NCI-H510A (cell line): ENCODE results near the gene DYNC2I2.
A peak's percentile ranks its signal among the peaks of the same experiment; 100 is the strongest.
"Not testable (repeated sequence)": the region's sequence is repeated elsewhere in the genome, so short reads cannot be mapped to it uniquely, and the experiment has no call there.

Source experiments
- DNase-seq: peaks from one replicate; lab custom pipeline; 2025; lab: John Stamatoyannopoulos, UW

Gene DYNC2I2

DNA sequence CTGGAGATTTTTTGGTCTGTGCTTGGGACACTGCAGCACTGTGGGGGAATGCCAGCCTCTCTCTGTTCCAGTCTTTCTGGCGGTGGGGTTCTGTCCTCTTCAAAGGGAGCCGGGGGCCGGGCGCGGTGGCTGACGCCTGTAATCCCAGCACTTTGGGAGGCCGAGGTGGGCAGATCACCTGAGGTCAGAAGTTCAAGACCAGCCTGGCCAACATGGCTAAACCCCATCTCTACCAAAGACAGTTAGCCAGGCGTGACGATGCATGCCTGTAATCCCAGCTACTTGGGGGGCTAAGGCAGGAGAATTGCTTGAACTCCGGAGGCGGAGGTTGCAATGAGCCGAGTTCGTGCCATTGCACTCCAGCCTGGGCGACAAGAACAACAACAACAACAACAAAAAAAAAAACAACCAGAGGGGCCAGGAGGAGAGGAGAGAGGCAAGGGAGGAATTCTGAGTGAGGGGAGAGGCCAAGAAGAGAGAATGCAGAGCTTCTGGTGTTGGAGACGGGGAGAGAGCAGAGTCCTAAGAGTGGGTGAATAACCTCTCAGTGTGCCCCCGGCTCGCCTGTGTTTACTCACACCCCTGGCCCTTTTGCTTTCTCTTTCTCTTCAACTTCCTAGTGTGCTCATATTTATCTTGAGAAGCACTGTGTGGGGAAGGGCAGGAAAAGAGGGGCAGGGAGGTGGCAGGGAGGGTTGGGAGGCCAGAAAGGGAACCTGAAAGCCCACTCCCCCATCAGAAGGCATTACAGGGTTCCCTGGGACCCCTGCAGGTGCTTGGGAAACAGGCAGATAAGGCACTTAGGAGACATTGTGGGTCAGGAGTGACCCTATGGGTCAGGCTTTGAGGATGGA lies 29.2 kb upstream of the DYNC2I2 start:
- DNase-seq: no peak

GRCh38 chr9:128684325-128685199 lies 27.9 kb upstream of the DYNC2I2 start:
- peak; percentile 74 for DNase-seq

- DNase-seq: no peak
Observed at GRCh38 chr9:128684065-128684324, 27.3 kb upstream of the DYNC2I2 start.

GRCh38 chr9:128683340-128684064 lies 26.9 kb upstream of the DYNC2I2 start:
- DNase-seq: no peak

GRCh38 chr9:128677794-128678193 lies 21.1 kb upstream of the DYNC2I2 start:
- no peak for DNase-seq

- no peak for DNase-seq
Observed at GRCh38 chr9:128675382-128675781, 18.7 kb upstream of the DYNC2I2 start.

- no peak for DNase-seq
Observed at GRCh38 chr9:128669786-128670185, 13.1 kb upstream of the DYNC2I2 start.

GRCh38 chr9:128666481-128666941 lies 9.9 kb upstream of the DYNC2I2 start:
- DNase-seq: not testable (repeated sequence)

DNA sequence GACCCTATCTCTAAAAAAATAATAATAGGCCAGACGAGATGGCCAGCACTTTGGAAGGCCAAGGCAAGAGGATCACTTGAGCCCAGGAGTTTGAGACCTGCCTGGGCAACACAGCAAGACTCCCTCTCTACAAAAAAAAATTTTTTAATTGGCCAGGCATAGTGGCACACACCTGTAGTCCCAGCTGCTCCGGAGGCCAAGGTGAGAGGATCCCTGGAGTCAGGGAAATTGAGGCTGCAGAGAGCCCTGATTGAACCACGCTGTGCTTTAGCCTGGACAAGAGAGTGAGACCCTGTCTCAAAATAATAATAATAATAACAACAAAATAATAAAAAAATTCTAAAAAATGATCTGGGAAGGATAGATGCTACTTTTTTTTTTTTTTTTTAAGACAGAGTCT lies 1.1 kb upstream of the DYNC2I2 start:
- no peak for DNase-seq

DNA sequence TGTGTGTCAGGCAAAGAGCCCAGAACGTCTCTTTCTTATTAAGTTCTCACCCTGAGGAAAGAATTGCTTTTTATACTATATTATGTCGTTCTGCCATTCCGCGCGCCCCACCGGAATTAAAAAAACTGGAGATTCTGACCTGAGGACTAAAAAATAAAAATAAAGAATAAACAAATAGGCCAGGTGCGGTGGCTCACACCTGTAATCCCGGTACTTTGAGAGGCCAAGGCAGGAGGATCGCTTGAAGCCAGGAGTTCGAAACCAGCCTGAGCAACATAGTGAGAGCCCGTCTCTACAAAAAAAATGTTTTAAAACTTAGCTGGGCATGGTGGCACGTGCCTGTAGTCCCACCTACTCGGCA lies 677 bp upstream of the DYNC2I2 start:
- DNase-seq: no peak

DNA sequence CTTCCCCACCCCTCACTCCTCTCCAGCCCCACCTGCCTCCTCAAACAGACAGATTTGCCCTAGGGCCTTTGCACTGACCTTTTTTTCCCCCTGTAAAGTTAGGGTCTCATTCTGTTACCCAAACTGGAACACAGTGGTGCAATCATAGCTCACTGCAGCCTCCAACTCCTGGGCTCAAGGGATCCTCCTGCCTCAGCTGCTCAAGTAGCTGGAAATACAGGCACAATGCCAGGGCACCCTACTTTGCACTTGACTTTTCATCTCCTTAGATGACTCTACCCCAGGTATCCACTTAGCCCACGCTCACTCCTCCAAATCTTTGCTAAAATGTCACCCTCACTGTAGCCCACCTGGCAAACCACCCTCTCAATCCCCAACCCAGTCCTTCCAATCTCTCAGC lies 2.2 kb downstream of the DYNC2I2 start:
- DNase-seq: no peak

DNA sequence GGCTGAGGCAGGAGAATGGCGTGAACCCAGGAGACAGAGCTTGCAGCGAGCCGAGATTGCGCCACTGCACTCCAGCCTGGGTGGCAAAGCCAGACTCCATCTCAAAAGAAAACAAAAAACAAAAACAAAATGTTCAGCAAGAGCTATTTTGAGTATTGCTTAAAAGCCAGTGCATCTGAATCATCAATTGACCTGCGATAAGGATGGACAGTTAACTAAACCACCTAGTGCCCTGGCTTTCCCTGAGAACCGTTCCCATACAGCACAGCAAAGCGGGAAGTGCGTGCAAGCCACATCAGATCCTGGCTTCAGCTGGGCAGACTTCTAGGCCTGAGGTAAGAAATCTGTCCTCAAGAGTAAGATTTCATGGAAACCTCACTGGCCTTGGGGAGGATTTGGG lies 2.7 kb downstream of the DYNC2I2 start:
- no peak for DNase-seq

GRCh38 chr9:128651798-128652197 lies 4.8 kb downstream of the DYNC2I2 start:
- DNase-seq: no peak

GRCh38 chr9:128648206-128648605 lies 8.4 kb downstream of the DYNC2I2 start:
- DNase-seq: not testable (repeated sequence)

GRCh38 chr9:128643519-128644300 lies 12.9 kb downstream of the DYNC2I2 start:
- no peak for DNase-seq

GRCh38 chr9:128642675-128643245 lies 13.9 kb downstream of the DYNC2I2 start:
- DNase-seq: no peak

DNA sequence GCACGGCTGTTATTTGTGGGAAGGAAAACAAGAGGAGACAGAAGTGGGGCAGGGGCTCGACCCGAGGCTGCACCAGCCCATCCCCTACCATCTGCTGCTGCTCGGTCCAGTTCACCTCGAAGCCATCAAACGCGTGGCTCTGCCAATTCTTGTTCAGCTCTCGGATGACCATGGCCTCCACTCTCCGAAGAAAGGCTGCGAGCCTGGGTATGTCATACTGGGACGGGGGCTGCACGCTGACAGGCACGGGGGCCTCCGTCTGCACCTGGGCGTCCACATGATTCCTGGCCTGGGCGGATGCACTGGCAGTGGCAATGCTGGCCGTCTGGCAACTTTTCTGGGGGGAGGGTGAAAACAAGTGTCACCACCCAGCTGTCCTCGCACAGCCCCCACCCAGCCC lies 16.0 kb downstream of the DYNC2I2 start:
- DNase-seq: no peak

- no peak for DNase-seq
Observed at GRCh38 chr9:128638580-128638979, 18.1 kb downstream of the DYNC2I2 start.

GRCh38 chr9:128637656-128638055 lies 19.0 kb downstream of the DYNC2I2 start:
- DNase-seq: peak; percentile 30

- DNase-seq: no peak
Observed at GRCh38 chr9:128636556-128637530, 19.8 kb downstream of the DYNC2I2 start.
